Measurements from ENCODE around the gene CD47. TPM values are rescaled to one million over a fixed set of nuclear protein-coding genes. Genes with fewer than 3 reads are reported as not detected.

The CD47 gene
- total RNA-seq, 1 donor from 2014 or later, result 55.8 TPM

DNA sequence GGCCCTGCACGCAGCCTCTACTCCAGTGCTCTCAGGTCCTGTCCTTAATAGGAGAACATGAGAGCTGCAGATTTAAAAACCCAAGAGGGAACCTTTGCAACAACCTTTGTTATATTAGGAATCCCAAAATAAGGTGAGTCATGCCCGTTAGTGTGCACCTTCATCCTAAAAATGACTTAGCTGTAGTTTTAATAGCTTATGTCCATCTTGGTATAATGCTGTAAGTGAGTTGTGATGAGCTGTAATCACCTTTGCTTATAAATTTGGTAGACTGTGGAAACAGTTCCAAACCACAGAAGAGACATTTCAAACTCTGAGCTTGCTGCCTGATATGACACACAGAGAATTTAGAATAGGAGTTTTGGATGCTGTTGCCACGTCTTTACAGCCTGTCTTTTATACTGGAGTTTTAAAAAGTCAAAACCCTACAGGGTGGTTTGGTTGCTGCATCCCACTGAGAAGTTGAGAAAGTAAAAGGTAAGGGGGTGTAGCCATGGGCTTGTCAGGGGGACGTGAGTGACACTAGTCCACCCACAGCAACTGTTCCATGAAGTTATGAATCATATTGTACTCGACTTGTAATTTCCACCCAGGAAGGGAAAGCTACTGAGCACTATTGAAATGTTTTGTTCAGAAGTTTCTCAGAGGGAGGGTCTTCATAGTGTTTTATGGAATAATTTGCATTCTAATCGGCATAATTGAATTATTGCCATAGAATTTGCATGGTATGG, 27.4 kb upstream of the CD47 start:
- no peak for DNase-seq (ENCODE audit: extremely low read depth, low read depth, low spot score)

DNA sequence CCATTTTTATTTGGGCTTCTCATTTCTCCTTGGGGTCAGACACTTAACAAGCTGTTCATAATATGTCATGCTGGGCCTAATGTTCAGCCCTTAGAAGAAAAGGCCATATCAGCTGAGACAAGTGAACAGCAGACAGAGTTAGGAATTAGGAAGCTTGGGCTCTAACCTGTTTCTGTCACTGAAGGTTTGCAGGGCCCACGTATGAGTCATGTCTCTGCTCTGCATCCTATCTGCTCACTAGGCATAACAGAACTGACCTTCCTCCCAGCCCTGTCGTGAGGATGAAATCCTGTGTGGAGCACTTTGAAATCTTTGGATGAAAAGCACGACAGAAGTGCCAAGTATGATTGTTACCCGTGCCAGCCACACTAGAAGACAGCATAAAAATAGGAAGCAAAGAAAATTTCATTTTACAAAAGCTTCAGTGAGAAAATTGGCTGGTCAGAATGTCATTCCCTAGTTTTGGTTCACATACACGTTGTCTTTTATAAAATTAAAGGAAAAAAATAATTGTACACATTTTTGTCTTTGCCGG, 26.5 kb upstream of the CD47 start:
- DNase-seq (ENCODE audit: extremely low read depth, low read depth, low spot score), result no peak

DNA sequence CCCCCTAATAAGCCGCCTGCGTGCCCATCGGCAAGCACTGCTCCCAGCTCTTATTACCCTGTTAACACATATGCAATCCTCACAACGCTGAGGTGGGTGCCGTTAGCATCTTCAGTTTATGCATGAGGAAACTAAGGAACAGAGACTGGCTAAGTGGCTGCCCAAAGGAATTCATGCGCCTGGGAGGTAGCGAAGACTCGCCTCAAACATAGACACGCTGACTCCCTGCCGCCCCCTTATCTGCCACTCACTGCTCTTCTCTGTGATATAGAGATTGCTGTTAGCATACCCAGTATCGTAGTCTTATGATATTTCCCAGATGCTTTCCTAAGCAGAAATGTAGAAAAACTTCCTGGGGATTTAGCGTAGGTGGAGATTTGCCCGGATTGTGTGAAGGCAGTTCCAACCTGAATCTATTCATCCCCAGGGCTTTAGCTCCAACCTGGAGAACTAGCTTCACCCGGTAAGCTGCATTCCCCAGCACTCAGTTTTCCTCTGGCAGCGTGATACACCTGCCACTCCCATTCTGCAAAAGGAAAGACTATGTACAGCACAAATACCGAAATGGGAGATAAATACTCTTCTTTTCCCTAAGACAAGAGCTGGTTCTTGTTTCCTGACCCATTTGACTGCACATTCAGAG, 23.7 kb upstream of the CD47 start:
- DNase-seq (ENCODE audit: extremely low read depth, low read depth, low spot score), result no peak

DNA sequence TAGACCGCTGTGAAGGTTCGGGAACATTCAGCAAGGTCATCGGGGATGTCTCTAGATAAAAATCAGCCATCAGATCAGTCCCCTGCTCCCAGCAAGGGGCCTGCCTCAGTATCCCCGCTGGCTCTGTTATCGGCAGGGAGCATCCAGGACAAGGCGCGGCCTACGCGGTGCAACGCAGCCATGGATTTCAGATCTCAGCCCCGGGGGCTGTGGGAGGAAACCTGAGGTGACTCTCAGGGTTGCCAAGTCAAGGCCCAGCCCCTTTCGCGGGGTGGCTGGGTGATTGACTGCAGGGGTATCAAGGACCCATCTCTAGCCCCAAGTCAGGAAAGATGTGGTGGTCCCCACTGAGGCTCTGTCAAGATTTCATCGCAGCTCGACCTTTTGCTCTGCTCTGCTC, 23.1 kb upstream of the CD47 start:
- no peak for DNase-seq (ENCODE audit: extremely low read depth, low read depth, low spot score)

DNA sequence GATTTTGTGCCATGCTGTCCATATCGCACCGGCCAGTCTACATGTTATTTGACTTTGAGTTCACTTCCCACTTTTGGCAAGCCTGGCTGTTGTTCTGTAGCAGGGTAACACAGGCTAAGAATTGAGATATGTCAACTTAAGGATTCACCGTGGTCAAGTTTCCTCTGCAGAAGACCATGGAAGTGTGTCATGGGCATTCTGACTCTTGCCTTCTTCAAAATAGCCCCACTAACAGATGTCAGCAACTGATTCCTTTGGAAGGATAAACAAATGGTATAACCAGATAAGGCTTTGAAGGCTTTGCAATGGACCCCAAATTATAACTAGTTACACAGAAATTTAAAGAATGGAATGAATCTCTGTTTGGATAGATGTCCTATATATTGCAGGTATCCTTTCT, 20.1 kb upstream of the CD47 start:
- DNase-seq (ENCODE audit: extremely low read depth, low read depth, low spot score), result no peak

DNA sequence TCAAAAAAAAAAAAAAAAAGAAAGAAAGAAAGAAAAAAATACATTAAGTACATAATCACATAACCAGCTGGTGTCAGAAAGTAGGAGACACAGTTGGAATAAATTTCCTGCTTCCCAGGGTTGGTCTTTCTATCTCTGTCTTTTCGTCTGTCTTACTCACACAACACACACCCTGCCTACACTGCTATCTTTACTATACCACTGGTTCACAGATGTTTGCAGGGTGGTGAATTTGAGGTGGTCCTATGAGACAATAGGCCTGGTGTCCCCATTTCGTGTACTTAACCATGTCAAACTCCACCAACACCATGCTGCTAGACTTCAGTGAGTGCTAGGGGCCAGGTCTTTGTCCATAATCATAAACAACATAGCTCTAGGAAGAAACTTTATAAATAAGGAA, 17.6 kb upstream of the CD47 start:
- DNase-seq (ENCODE audit: extremely low read depth, low read depth, low spot score), result no peak

DNA sequence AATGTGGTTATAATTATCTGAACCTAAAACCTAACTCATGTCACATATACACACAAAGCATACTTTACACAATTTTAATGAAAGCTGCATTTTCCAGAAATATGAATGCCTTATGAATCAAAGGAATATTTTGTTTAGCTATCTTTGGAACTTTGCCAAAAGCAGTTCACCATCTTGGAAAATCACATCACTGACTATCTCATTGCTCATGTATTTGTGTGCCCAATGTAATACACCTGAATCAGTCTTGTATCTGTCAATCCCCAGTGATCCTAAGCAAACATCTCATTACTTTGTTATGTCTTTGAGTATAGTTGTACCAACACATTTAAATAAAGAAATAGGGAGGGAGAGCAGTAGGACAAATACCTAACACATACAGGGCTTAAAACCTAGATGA, 15.6 kb upstream of the CD47 start:
- DNase-seq (ENCODE audit: extremely low read depth, low read depth, low spot score), result no peak

DNA sequence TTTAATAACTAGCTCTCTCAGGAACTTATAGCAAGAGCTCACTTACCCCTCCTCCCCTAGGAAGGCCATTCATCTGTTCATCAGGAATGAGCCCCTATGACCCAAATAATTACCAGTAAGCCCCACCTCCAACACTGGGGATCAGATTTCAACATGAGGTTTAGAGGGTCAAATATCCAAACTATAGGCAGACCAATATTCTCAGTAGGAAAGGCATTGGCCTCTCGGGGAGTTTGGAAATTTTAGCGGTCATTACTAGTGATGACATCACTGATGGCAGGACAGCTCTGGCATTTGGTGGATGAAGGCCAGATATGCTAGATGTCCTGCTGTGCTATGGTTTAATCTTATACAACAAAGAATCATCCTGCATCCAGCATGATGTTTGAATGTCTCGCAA, 15.2 kb upstream of the CD47 start:
- DNase-seq (ENCODE audit: extremely low read depth, low read depth, low spot score), result no peak

DNA sequence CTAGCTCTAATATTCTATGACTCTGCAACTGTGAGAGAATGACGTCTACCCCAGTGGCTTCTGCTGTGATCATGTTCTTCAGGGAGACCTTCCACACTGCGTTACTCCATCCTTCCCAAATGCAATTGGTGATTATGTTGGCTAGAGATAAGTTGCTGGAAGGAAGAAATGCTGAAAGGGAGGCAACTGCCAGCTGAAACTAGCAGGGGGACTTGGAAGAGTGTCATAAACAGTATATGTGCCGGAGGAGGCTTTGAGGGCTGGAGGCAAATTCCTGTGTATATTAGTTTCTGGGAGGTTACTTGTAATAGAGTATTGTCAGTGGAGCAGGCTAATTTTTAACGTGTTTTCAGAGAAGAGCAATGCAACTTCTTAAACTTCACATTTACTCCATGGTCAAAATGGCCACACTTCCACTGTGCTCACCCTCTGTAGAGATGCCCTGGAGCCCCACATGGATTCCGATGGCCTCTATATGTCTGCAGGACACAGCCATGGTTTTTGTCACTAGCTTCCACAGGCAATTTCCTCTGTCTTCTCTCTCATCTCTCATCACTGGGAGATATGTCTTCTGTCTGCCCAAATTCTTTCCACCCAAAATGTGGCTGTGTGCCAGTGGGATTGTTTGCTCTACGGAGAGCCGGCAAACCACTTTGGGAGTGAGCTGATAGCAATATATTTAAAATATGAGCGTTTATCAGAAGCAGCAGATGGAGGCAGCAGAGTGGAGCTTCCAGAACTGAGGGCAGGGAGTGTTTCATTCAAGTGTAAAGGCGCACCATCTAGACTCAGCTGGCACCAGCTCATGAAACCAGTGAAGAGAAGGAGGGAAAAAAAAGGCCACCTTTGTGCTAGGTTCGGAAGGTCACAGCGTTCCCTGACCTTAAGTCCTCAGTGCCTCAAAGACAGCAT, 13.3 kb upstream of the CD47 start:
- no peak for DNase-seq (ENCODE audit: extremely low read depth, low read depth, low spot score)

DNA sequence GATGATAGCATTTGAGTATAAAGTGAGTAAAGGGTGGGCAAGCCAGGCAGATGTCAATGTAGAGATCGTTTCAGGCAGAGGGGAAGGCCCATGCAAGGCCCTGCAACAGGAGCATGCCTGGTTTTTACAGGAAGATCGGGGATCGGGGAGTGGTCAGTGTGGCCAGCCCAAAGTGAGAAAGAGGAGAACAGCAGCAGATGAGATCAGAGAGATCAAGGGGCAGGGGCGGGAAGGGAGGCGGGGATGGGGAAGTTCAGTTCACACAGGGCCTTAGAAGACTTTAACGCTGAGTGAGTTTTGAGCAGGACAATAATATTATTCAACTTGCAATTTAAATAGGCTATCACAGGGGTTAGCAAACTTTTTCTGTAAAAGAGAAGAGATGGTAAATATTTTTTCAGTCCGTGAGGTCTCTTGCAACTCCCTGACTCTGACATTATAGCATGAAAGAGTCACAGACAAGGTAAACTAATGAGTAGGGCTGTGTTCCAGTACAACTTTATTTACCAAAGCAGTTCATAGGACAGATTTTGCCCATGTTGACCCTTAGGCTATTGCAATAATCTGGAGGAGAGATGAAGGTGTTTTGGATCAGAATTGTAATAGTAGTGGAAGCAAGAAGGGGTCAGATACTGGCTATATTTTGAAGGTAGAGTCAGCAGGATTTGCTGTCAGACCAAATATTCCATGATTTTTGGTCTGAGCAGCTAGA, 12.4 kb upstream of the CD47 start:
- no peak for DNase-seq (ENCODE audit: extremely low read depth, low read depth, low spot score)

DNA sequence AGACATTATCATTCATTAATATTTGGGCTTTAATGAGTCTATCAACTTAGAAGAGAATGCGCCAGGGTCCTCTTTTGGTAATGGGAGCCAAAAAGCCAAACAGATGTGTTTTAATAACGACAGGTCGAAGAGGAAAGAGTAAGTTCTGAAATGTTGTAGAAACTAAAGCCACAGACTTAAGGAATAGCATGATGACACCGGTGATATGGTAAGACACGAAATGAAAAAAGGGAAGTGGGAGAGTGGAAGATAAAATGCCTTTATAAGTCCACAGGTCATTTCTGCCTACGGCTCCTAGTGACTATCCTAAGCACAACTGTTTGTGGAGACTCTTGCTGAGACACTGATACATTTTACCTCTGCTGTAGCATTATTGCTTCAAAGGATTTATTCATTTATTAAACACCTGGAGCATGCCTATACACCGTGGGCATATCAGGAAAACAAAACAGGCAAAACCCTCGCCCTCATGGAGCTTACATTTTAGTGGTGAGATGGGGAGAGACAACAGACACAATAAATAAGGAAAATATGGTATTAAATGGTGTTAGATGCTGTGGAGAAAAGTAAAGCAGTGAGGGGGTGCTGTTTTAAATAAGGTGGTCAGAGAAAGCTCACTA, 11.7 kb upstream of the CD47 start:
- DNase-seq (ENCODE audit: extremely low read depth, low read depth, low spot score), result no peak

DNA sequence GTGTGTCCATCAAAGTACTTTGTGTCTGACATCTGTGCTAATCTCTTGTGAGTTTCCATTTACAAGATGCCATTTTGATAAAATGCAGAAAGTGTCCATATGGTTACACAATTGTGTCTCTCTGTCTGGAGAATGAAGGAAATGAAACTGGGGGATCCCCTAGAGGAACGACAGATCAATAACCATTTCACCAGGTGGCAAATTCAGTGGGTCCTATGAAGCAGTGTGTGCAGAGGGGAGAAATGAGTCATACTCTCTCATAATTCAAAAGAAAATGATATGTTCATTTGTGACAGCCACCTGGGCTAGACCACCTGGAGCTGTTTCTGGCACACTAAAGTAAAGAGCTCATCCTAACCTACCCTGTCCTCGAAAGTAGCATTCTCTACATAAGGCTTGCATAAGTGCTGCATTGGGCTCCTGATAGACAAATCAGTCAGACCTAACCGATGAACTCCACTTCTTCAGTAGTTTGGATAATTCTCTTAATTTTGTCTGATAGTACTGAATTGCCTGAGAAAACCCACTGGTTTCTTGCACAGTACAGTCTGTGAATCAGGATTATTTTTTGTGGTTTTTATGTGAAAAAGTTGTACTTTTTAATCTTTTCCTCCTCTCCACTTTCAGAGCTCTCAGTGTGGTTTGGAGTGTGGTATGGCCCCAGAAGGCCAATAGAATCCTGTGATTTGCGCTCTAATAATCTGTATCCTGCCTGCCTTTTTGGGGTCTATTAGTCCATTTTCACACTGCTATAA, 10.3 kb upstream of the CD47 start:
- no peak for DNase-seq (ENCODE audit: extremely low read depth, low read depth, low spot score)

DNA sequence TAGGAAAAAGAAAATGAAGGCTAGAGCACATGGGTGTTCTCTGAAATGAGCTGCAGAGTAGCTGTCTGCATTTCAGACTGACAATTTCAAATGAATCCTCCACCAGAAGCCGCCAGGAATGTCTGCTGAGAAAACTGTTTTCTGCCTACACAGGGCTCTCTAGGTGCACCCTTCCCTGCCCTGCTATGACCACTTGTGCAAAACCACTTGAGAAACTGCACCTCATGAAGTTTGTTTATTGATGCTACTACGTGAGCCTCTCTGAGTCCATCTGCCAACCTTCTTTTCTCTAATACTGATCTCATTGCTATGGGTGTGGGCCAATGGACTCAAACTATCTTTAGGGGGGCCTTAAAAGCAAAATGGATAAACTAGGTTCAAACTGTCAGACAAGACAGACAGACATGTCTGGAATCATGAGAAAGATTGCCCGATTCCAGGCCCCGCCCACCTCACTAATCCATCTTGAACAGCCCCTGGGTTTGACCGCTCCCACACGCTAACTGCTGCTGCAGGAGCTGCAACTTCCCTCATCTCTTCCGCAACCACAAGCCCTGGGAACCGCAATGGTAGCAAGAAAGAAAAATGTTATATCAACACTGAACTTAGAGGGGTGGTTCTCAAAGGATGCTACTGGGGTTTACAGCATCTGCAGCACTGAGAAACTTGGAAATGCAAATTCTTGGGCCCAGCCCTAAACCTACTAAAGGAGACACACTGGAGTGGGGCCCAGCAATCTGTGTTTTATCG, 9.0 kb upstream of the CD47 start:
- no peak for DNase-seq (ENCODE audit: extremely low read depth, low read depth, low spot score)

DNA sequence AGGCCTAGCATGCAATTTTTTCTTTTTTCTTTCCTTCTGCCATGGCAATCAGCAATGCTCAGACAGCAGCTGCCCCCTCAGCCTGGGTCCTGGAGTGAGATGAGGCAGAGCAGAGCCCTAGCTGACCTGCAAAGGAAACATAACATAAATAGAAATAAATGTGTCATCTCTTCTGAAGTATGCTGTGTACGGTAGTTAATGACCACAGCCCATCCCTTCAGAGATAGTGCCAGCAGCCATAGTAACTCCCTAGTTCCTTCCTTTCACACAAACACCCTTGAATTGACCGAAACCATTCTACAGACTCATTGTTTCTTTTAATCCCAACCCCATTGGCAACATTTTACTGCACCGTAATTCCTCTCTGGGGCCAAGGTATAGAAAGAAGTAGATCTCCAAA, 8.4 kb upstream of the CD47 start:
- no peak for DNase-seq (ENCODE audit: extremely low read depth, low read depth, low spot score)

DNA sequence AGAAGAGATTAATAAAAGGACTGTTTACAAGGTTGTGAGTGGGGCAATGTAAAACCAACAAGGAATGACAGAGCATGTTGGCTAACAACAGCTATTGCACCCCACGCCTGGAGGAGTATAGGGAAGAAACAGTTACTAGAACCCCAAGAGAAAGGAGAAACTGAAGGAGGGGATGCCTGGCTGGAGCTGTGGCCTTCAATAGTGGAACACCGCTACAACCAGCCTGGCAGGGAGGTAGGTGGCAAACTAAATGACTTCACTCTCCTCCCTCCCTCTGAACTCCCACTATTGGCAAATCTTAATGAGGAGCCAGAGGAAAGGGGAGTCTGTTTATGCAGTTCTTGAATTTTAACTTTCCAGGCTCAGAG, 7.2 kb upstream of the CD47 start:
- no peak for DNase-seq (ENCODE audit: extremely low read depth, low read depth, low spot score)

DNA sequence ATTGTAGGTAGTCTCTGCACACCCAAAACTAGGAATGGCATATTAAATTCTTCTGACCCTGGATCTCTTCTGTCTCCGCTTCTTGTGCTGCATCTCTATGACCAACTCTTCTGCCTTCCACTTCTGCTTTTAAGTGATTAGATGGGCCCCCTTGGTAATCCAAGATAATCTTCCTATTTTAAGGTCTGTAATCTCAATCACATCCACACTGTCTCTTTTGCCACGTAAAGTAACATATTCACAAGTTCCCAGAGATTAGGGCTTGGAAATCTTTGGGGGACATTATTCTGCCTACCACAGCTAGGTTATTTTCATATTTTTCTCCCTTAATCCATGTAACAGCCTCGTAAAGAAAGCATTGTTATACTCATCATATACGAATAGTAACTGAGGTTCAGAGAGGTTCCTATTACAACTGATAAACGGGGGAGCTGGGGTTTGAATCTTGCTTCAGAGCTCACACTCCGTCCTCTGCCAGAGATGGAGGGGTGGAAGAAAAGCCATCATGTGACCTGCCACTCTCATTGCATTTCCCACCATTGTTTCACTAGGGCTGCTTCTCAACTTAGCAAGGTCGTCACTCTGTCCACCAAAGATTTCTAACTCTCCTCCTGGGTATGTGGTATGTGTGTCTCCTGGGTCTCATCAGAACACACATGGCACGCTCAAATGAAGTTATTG, 6.6 kb upstream of the CD47 start:
- DNase-seq (ENCODE audit: extremely low read depth, low read depth, low spot score), result no peak

DNA sequence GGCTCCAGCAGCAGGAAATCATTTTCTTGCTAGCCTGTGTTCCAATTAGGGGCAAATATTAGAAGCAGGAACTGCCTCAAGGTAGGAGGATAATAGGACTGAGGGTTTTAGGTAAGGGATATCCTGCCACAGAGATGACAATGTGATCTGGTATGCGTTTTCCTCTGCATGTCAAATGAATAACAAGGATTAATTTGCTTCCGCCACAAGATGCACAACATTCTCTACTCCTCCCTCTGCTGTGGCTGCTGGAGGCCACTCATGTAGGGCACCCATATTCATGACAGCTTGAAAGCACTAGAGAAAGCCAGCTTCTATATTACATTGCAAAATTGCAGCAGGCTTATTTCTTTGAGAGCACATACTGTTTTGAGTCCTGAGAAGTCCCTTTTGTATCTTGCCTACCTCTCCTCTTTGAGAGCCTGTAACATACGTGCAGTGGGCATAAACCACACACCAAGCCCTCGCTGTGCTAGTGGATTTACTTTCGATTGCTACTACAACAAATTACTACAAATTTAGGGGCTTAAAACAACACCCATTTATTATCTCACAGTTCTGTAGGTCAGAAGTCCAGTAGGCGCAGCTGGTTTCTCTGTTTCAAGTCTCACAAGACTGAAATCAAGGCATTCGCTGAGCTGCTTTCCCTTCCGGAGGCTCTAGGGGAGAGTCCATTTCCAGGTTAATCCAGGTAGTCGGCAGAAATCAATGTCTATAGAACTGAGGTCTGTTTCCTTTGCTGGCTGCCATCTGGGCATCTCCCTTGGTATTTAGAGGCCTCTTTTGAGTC, 5.9 kb upstream of the CD47 start:
- DNase-seq (ENCODE audit: extremely low read depth, low read depth, low spot score), result no peak

DNA sequence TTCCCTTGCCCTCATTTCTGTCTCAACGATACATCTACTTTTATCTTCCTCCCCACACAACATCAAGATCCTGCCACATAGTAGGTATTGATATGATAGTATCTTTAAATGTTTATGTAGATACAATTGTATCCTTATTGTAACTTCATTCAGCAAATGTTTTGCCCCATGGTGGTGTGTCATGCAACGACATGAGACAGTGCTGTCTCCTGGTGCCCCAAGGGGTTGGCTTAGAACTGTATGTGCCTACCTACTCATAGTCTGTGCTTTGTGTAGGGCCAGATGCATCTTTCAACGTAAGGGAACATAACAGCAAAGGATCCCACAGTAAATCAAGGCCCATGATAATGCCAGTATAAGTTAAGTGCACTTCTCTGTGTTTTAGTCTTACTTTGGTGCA, 2.8 kb upstream of the CD47 start:
- DNase-seq (ENCODE audit: extremely low read depth, low read depth, low spot score), result no peak

Measured in glomerular endothelial cell (primary cell).